Immature natural killer cell (primary cell): Measurements from ENCODE around the gene TRMU. TPM values are rescaled to one million over a fixed set of nuclear protein-coding genes. Genes with fewer than 3 reads are reported as not detected.
"Not testable (repeated sequence)": the region's sequence is repeated elsewhere in the genome, so short reads cannot be mapped to it uniquely, and the experiment has no call there.

Source experiments
- DNase-seq, 3 donors: peaks; one replicate each; pipeline ENCODE4 v3.0.0; 2022; ENCODE audit warnings: mixed read lengths in 1 of 3
- H3K27ac Mint-ChIP-seq, 6 donors: one replicate each; pipeline ENCODE4 v1.8.0; 2020; ENCODE audit warnings: mixed read lengths in 6 of 6, mild to moderate bottlenecking in 5 of 6, inconsistent platforms in 4 of 6, moderate library complexity in 3 of 6
- H3K27me3 Mint-ChIP-seq, 3 donors: one replicate each; pipeline ENCODE4 v1.8.0; 2020 to 2021; ENCODE audit warnings: low read depth in 3 of 3, mild to moderate bottlenecking in 3 of 3, mixed read lengths in 3 of 3, moderate library complexity in 3 of 3, inconsistent platforms in 1 of 3
- H3K36me3 Mint-ChIP-seq, 3 donors: one replicate each; pipeline ENCODE4 v1.8.0; 2020; ENCODE audit warnings: mixed read lengths in 3 of 3, inconsistent platforms in 2 of 3, mild to moderate bottlenecking in 2 of 3
- H3K4me1 Mint-ChIP-seq, 2 donors: one replicate each; pipeline ENCODE4 v1.8.0; 2020; ENCODE audit warnings: inconsistent platforms in 2 of 2, mild to moderate bottlenecking in 2 of 2, mixed read lengths in 2 of 2, moderate library complexity in 1 of 2
- H3K4me3 Mint-ChIP-seq, 5 donors: one replicate each; pipeline ENCODE4 v1.8.0; 2020; ENCODE audit warnings: mild to moderate bottlenecking in 5 of 5, mixed read lengths in 5 of 5, inconsistent platforms in 3 of 5, moderate library complexity in 3 of 5
- H3K9me3 Mint-ChIP-seq, 6 donors: one replicate each; pipeline ENCODE4 v1.8.0; 2020; ENCODE audit warnings: mild to moderate bottlenecking in 6 of 6, mixed read lengths in 6 of 6, inconsistent platforms in 4 of 6, moderate library complexity in 3 of 6
- polyA plus RNA-seq, 3 donors: library from polyadenylated mRNA; unstranded; fragments of 300-500 nt; fragmentation: Illumina TruSeq; gene quantifications; one replicate each; pipeline ENCODE4 v1.2.3, GENCODE V29; 2021

TRMU gene
- polyA plus RNA-seq, 3 donors from 2014 or later, result 12.3 to 18.5 (median 16.8) TPM

DNA sequence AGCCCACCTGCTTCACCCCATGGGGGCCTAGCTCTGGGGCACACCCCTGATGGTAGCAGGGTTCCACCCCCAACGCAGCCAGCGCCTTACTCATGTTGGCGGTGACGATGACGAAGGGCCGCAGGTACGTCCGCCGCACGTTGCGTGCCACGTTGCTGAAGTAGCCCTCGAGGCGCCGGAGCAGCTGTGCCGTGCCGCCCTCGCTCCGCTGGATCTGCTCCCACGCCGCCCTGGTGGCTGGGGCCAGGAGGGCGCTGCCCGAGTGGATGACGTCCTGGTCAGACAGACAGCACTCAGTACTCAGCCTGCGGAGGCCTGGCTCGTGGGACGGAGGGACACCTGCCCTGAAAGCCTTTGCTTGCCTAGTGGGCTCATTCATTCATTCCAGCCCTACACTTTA, 50.8 kb downstream of the TRMU start:
- H3K9me3 Mint-ChIP-seq, result no peaks in the 10 kb centered on the region
- no peak for DNase-seq
- H3K4me3 Mint-ChIP-seq, result no peak overlapping the region
- no peak overlapping the region for H3K27ac Mint-ChIP-seq
- H3K4me1 Mint-ChIP-seq, result no peaks in the 10 kb centered on the region
- peaks cover 0 to 7% (median 3%) of the 10 kb centered on the region in 3 donors for H3K36me3 Mint-ChIP-seq
- H3K27me3 Mint-ChIP-seq, result peaks cover 1 to 4% (median 2%) of the 10 kb centered on the region in 3 donors

DNA sequence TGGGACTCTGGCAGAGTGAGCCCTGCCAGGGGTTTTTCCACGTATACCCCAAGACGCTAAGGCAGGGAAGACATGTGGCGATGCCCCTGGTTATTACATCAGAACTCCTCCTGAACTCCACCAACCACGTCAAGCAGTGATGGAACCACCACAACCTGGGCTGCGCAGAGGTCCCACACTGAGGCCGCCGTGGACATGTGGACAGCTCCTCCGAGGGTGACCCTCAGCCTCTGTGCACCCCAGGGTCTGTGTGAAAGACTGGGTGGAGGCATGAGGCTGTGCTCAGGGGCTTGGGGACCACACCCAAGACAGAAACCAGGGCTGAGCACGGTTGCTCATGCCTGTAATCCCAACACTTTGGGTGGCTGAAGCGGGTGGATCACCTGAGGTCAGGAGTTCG, 52.2 kb downstream of the TRMU start:
- Mint-ChIP-seq H3K36me3 (peaks cover 0 to 3% (median 3%) of the 10 kb centered on the region in 3 donors), H3K4me1 (no peaks in the 10 kb centered on the region), H3K4me3 (no peak overlapping the region), H3K9me3 (no peaks in the 10 kb centered on the region), H3K27me3 (peaks cover 1 to 6% (median 4%) of the 10 kb centered on the region in 3 donors), H3K27ac (no peak overlapping the region)
- no peak for DNase-seq

DNA sequence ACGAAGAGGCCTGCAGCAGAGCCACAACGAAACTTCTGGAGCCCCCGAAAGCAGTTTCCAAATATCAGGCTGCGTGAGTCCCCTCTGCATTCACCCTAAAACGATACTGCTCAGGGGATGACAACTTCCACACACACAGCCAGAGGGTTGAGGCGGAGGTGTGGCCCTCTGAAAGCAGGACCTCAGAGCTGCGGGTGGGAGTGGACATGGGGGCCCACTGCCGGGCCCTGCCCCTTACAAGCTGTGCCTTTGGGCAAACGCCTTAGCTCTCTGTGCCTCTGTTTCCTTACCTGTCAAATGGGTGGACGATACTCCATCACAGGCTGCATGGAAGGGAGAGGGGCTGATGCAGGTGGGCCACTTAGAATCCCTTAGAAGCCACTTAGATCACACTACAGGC, 53.1 kb downstream of the TRMU start:
- H3K36me3 Mint-ChIP-seq, result peaks cover 0 to 3% (median under 1%) of the 10 kb centered on the region in 3 donors

DNA sequence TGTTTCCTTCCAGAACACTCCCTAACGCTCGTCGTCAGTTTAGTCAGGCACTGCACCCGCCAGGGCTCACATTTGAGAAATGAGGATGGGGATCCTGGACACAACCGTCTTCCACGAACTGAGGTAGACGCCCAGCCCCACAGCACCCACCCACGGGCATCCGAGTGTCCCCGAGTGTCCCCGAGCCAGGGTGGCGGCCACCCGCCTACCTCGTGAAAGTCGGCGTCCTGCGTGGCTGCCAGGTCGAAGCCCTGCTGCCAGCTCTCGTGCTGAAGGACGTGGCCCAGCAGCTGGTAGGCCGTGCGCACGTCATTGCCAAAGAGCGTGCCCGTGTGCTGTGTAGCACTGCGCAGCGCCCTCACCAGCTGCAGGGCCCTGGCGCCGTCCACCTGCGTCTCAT, 53.6 kb downstream of the TRMU start:
- H3K4me3 Mint-ChIP-seq, result no peak overlapping the region
- peaks cover 0 to 5% (median 3%) of the 10 kb centered on the region in 3 donors for H3K36me3 Mint-ChIP-seq
- peaks cover 2 to 5% of the 10 kb centered on the region in 2 donors for H3K4me1 Mint-ChIP-seq
- H3K9me3 Mint-ChIP-seq, result no peaks in the 10 kb centered on the region
- H3K27ac Mint-ChIP-seq, result no peak overlapping the region
- peaks cover 1 to 8% (median 6%) of the 10 kb centered on the region in 3 donors for H3K27me3 Mint-ChIP-seq
- DNase-seq, result no peak

More for the DNA sequence above, 53.1 kb downstream of the TRMU start:
- DNase-seq, result no peak
- no peak overlapping the region for H3K4me3 Mint-ChIP-seq
- no peaks in the 10 kb centered on the region for H3K9me3 Mint-ChIP-seq
- no peak overlapping the region for H3K27ac Mint-ChIP-seq
- H3K4me1 Mint-ChIP-seq, result peaks cover 0 to 1% of the 10 kb centered on the region in 2 donors
- H3K27me3 Mint-ChIP-seq, result peaks cover 1 to 6% (median 6%) of the 10 kb centered on the region in 3 donors

DNA sequence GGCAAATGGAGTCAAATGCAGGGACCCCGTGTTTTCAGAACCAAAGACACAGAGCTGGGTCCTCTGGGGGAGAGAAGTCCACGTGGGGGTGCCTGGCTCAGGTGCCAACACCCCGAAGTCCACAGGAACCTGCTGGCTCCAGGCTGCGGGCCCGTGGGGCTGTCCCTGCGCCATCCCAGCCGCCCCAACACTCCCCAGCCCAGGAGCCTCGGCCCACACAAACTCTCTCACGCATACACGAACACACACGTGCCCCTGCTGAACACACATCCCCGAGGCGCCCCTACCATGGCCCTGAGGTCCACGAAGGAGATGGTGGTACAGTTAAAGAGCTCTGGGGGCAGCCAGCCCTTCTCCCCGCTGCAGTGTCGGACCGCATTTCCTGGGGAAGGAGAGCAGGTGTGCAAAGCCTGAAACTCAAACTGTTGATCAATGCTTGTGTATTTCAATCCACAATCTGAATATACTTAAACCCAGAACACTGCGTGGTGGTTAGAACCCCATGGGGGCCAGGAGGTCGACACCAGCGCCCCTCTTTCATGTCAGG, 54.7 kb downstream of the TRMU start:
- Mint-ChIP-seq H3K27me3 (peaks cover 1 to 8% (median 6%) of the 10 kb centered on the region in 3 donors), H3K27ac (no peak overlapping the region), H3K9me3 (no peaks in the 10 kb centered on the region), H3K36me3 (peaks cover 0 to 5% (median 3%) of the 10 kb centered on the region in 3 donors), H3K4me3 (no peak overlapping the region), H3K4me1 (peaks cover 2 to 5% of the 10 kb centered on the region in 2 donors)
- DNase-seq, result no peak

DNA sequence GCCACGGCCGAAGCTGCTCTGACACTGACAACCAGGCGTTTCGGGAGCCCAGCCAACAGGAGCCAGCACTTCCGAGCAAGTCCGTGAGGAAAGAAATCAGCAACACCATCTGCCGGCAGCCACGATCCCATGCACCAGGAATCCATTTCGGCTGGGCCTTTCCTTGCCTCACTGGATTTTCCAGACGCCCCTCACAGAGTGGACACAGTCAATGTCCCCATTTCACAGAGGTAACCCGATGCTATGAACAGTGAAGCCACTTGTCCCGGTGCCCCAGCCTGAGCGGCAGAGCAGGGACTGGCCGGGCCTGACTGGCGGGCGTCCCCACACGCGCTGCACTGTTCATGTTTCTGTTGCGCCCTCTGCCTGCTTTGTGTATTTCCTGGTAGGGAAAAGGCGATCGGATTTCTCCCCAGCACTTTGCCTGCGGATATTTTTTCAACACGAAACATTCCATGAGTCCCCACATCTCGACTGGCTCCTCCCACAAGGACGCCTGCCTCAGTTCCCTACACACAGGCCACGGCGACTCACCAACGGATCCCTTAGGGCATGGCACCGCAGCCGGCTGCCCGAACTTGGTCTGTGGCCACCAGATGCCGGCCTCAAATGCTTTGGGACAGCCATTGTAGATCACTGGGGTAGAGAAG, 55.3 kb downstream of the TRMU start:
- Mint-ChIP-seq H3K4me1 (peaks cover 2 to 5% of the 10 kb centered on the region in 2 donors), H3K27ac (no peak overlapping the region), H3K4me3 (no peak overlapping the region), H3K9me3 (no peaks in the 10 kb centered on the region), H3K36me3 (peaks cover 0 to 5% (median 3%) of the 10 kb centered on the region in 3 donors), H3K27me3 (peaks cover 1 to 8% (median 6%) of the 10 kb centered on the region in 3 donors)
- DNase-seq, result no peak

DNA sequence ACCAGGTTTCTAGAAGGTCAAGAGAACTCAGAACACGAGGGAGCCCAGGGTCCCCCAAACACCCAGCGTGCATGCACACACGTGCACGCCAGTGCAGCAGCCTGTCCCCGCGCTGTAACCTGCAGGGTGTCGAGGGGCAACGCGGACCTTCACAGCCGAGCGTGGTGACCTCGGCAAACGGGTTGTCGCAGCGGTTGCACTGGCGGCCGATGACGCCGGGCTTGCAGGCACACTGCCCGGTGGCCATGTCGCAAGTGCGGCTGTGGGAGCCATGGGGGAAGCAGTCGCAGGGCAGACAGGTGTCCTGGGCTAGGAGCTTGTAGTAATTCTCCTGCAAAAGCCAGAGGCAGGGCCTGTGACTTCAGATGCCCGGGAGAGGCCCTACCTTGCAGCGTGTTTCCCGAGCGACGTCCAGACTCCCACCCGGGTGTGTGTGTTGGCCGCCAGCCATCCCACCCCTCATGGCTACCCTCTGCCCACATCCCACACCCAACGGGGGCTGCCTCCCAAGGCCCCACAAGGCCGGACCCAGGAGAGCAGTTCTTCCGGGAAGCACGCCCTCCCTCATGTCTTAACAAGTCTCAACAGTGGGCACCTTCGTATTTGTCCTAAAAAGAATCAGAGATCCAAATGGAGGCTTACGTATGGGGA, 56.1 kb downstream of the TRMU start:
- H3K27ac Mint-ChIP-seq, result no peak overlapping the region
- H3K4me1 Mint-ChIP-seq, result peaks cover 2 to 5% of the 10 kb centered on the region in 2 donors
- H3K36me3 Mint-ChIP-seq, result peaks cover 0 to 5% (median 3%) of the 10 kb centered on the region in 3 donors
- peaks cover 2 to 8% (median 6%) of the 10 kb centered on the region in 3 donors for H3K27me3 Mint-ChIP-seq
- no peaks in the 10 kb centered on the region for H3K9me3 Mint-ChIP-seq
- no peak for DNase-seq
- no peak overlapping the region for H3K4me3 Mint-ChIP-seq

DNA sequence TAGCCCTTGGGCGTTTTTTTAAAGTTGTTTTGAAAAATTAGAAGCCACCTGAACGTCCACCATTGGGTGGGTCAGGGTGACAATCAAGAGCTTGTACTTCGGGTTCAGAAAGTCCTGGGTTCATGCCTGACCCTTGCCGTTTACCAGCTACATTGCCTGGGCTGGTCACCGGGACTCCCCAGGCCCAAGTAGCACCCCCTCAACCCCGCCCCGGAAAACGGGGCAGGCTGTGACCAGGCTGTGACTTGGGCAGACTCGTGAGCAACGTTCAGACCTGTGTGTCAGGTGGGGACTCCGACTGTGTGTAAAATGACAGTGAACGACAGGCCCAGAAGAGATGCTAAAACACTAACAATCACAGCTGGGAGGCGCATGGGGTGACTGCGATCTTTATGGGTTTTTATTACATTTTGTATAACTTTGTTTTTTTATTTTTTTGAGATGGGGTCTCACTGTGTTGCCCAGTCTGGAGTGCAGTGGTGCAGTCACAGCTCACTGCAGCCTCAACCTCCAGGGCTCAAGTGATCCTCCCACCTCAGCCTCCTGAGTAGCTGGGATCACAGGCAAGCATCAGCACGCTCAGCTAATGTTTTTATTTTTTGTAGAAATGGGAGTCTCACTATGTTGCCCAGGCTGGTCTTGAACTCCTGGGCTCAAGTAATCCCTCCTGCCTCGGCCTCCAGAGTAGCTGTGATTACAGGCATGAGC, 56.8 kb downstream of the TRMU start:
- Mint-ChIP-seq H3K36me3 (peaks cover 0 to 5% (median 3%) of the 10 kb centered on the region in 3 donors), H3K27me3 (peaks cover 4 to 8% (median 6%) of the 10 kb centered on the region in 3 donors), H3K4me1 (peaks cover 2 to 5% of the 10 kb centered on the region in 2 donors), H3K27ac (peak overlapping the region in 1 of 6 donors; percentile 10), H3K4me3 (no peak overlapping the region), H3K9me3 (no peaks in the 10 kb centered on the region)
- no peak for DNase-seq

DNA sequence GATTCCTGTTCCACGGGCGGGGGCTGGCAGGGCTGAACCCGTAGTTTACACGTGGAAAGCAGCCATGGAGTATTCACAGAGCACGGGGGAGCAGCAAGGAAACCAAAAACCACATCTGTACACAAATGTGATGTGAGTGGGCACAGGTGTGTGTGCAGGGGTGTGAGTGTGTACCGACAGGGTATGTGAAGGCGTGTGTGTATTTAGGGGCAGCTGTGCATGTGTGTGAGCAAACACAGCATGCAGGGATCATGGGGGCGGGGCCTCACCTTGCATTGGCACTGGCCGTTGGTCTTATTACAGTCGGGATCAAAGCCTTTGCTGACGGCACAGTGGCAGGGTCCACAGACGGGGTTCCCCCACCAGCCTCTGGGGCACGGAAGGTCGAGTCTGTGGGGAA, 58.4 kb downstream of the TRMU start:
- Mint-ChIP-seq H3K36me3 (peaks cover 0 to 5% (median 3%) of the 10 kb centered on the region in 3 donors), H3K27ac (no peak overlapping the region), H3K9me3 (no peaks in the 10 kb centered on the region), H3K4me3 (no peak overlapping the region), H3K27me3 (peaks cover 6 to 8% (median 8%) of the 10 kb centered on the region in 3 donors), H3K4me1 (peaks cover 2 to 5% of the 10 kb centered on the region in 2 donors)
- no peak for DNase-seq

DNA sequence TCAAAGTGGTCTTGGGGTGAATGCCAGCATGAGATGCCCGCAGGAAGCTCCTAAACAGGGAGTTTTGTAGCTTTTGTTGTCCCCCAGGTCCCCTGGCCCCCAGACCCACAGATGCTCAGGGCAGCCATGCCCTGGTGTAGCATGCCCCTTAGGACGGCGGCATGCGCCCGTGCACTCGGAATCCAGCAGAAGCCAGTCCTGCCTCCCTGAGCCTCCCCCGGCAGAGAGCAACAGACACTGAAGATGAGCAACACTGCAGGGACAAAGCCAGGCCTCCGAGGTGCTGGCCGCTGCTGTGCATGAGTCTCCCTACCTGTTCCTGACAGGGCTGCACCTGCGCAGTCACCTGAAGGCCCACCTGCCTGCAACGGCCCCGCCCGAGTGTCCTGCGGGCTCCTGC, 59.1 kb downstream of the TRMU start:
- peaks cover 6 to 8% (median 8%) of the 10 kb centered on the region in 3 donors for H3K27me3 Mint-ChIP-seq
- no peak overlapping the region for H3K4me3 Mint-ChIP-seq
- H3K9me3 Mint-ChIP-seq, result peaks cover 0 to 2% (median 0%) of the 10 kb centered on the region in 6 donors
- no peak overlapping the region for H3K27ac Mint-ChIP-seq
- no peak for DNase-seq
- peaks cover 5 to 6% of the 10 kb centered on the region in 2 donors for H3K4me1 Mint-ChIP-seq
- H3K36me3 Mint-ChIP-seq, result peaks cover 0 to 5% (median 3%) of the 10 kb centered on the region in 3 donors

DNA sequence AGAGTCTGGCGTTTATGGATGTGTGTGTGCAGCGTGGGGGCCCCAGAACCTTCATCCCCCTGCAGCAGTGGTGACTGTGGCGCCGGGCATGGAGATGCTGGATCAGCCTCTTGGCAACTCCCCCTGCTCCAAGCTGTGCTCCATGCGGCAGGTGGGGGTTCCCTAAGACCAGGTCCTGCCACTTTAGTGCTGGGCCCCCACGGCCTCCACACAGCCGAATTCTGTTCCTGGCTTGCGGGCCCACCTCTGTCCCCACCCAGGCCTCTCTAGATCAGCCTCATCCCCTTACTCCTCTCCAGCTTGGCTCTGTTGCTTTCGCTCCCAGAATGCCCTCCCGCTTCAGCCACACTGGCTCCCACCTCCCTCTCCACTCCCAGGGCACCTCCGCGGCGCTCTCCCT, 59.6 kb downstream of the TRMU start:
- H3K9me3 Mint-ChIP-seq, result peaks cover 0 to 2% (median 0%) of the 10 kb centered on the region in 6 donors
- H3K4me1 Mint-ChIP-seq, result peaks cover 5 to 6% of the 10 kb centered on the region in 2 donors
- no peak overlapping the region for H3K4me3 Mint-ChIP-seq
- H3K27me3 Mint-ChIP-seq, result peaks cover 6% of the 10 kb centered on the region in 3 donors
- H3K36me3 Mint-ChIP-seq, result peaks cover 0 to 5% (median 0%) of the 10 kb centered on the region in 3 donors
- no peak for DNase-seq
- H3K27ac Mint-ChIP-seq, result no peak overlapping the region

DNA sequence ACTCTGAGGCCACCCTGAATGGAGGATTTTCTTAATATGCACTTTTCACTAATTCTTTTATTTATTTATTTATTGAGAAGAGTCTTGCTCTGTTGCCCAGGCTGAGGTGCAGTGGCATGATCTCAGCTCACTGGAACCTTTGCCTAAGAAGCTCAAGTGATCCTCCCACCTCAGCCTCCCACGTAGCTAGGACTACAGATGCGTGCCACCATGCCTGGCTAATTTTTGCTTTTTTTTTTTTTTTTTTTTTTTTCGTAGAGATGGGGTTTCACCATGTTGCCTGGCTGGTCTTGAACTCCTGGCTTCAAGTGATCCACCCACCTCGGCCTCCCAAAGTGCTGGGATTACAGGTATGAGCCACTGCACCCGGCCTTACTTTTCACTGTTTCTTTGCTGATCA, 61.5 kb downstream of the TRMU start:
- not testable (repeated sequence) for H3K4me3 Mint-ChIP-seq, H3K36me3 Mint-ChIP-seq, H3K9me3 Mint-ChIP-seq, H3K27ac Mint-ChIP-seq, DNase-seq
- Mint-ChIP-seq H3K27me3 (peaks cover 5 to 12% (median 6%) of the 10 kb centered on the region in 3 donors), H3K4me1 (peaks cover 10 to 15% of the 10 kb centered on the region in 2 donors)

DNA sequence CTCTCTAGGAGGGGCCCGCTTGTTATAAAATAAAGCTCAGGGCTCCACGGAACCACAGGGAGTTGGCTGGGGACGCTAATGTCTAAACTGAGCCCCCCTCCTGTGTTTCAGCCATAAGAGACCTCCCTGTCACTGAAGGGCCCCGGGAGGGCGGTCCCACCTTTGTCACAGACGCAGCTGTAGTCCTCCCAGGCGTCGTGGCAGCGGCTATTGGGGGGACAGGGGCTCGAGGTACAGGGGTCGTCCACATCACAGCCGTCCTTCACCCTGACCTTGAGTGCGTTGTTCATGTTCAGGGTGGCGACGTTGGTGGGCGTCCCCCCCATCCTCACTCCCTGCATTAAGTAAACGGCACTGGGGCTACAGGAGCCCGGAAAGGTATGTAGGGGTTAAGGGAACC, 62.0 kb downstream of the TRMU start:
- H3K9me3 Mint-ChIP-seq, result peaks cover 0 to 2% (median 0%) of the 10 kb centered on the region in 6 donors
- peaks cover 6 to 14% (median 7%) of the 10 kb centered on the region in 3 donors for H3K27me3 Mint-ChIP-seq
- no peak overlapping the region for H3K4me3 Mint-ChIP-seq

More for the DNA sequence above, 62.0 kb downstream of the TRMU start:
- Mint-ChIP-seq H3K4me1 (peaks cover 15 to 20% of the 10 kb centered on the region in 2 donors), H3K27ac (no peak overlapping the region), H3K36me3 (peaks cover 0 to 5% (median 0%) of the 10 kb centered on the region in 3 donors)
- DNase-seq, result no peak
